WTC11 (cell line): ENCODE measurements around the gene IPCEF1. TPM values are rescaled to one million over a fixed set of nuclear protein-coding genes. Genes with fewer than 3 reads are reported as not detected.

Experiments
- ATAC-seq: fragments of 200-7000 bp; cut with Tn5 transposase; 2 replicates; pipeline ENCODE4 v1.10.0; 2021; ENCODE audit warnings: mild to moderate bottlenecking, moderate library complexity
- CTCF ChIA-PET: fragments of 300-600 bp; sonication (Branson Sonifier 250); formaldehyde crosslinking; loops from one replicate; lab custom pipeline; 2021; ENCODE audit warnings: antibody characterized with exemption; lab: Charles Lee
- POLR2A ChIA-PET: fragments of 350-600 bp; sonication (Branson Sonifier 250); formaldehyde crosslinking; loops from one replicate; lab custom pipeline; 2021; ENCODE audit warnings: antibody characterized with exemption; lab: Charles Lee
- DNase-seq: peaks from one replicate; pipeline ENCODE4 v3.0.0; 2021; ENCODE audit warnings: low spot score
- H3K27ac Mint-ChIP-seq: 2 replicates; pipeline ENCODE4 v1.8.0; 2021; ENCODE audit warnings: mixed read lengths
- H3K27me3 Mint-ChIP-seq: 2 replicates; pipeline ENCODE4 v1.8.0; 2021; ENCODE audit warnings: low read depth, mild to moderate bottlenecking, moderate library complexity, mixed read lengths
- H3K36me3 Mint-ChIP-seq: 2 replicates; pipeline ENCODE4 v1.8.0; 2021; ENCODE audit warnings: mixed read lengths
- H3K4me1 Mint-ChIP-seq: 2 replicates; pipeline ENCODE4 v1.8.0; 2022; ENCODE audit warnings: mixed read lengths
- H3K4me3 Mint-ChIP-seq: 2 replicates; pipeline ENCODE4 v1.8.0; 2021; ENCODE audit warnings: mild to moderate bottlenecking, moderate library complexity, mixed read lengths
- H3K9me3 Mint-ChIP-seq: 2 replicates; pipeline ENCODE4 v1.8.0; 2021; ENCODE audit warnings: mixed read lengths
- AR ChIP-seq: fragments of 250-450 bp; sonication (Bioruptor Pico); IDR thresholded peaks from 2 replicates; pipeline ENCODE4 v1.9.0; 2021; ENCODE audit warnings: mild to moderate bottlenecking
- ARID4B ChIP-seq: sonication (generic); formaldehyde crosslinking; IDR thresholded peaks from 2 replicates; pipeline ENCODE4 v1.8.0; 2023; ENCODE audit warnings: missing genetic modification reagents, mild to moderate bottlenecking, borderline replicate concordance
- CTCF ChIP-seq: fragments of 200-600 bp; IDR thresholded peaks from 2 replicates; pipeline ENCODE4 v1.8.0; 2022; ENCODE audit warnings: antibody characterized with exemption
- ELF4 ChIP-seq: sonication (generic); formaldehyde crosslinking; IDR thresholded peaks from 2 replicates; pipeline ENCODE4 v1.8.1; 2022; ENCODE audit warnings: low read depth, mild to moderate bottlenecking, moderate library complexity, missing genetic modification reagents
- FOXJ3 ChIP-seq: sonication (generic); formaldehyde crosslinking; IDR thresholded peaks from 2 replicates; pipeline ENCODE4 v1.9.0; 2021; ENCODE audit warnings: missing genetic modification reagents, mild to moderate bottlenecking, borderline replicate concordance
- FOXP1 ChIP-seq: sonication (generic); formaldehyde crosslinking; IDR thresholded peaks from 2 replicates; pipeline ENCODE4 v1.8.0; 2022; ENCODE audit warnings: missing genetic modification reagents, mild to moderate bottlenecking, moderate library complexity, borderline replicate concordance
- JUN ChIP-seq: sonication (generic); formaldehyde crosslinking; IDR thresholded peaks from 2 replicates; pipeline ENCODE4 v1.8.0; 2023; ENCODE audit warnings: mild to moderate bottlenecking, missing genetic modification reagents
- OVOL2 ChIP-seq: fragments of 250-450 bp; sonication (Bioruptor Pico); IDR thresholded peaks from 2 replicates; pipeline ENCODE4 v1.9.0; 2021; ENCODE audit warnings: mild to moderate bottlenecking, borderline replicate concordance
- SP1 ChIP-seq: sonication (generic); formaldehyde crosslinking; conservative IDR thresholded peaks from 2 replicates; pipeline ENCODE4 v1.8.1; 2022; ENCODE audit warnings: missing genetic modification reagents
- STAT6 ChIP-seq: sonication (generic); formaldehyde crosslinking; conservative IDR thresholded peaks from 2 replicates; pipeline ENCODE4 v1.8.1; 2023; ENCODE audit warnings: mild to moderate bottlenecking, low read depth, missing genetic modification reagents, moderate library complexity
- ZBTB21 ChIP-seq: sonication (generic); formaldehyde crosslinking; IDR thresholded peaks from 2 replicates; pipeline ENCODE4 v1.8.1; 2023; ENCODE audit warnings: mild to moderate bottlenecking, missing genetic modification reagents, borderline replicate concordance
- ZMAT4 ChIP-seq: fragments of 250-450 bp; sonication (Bioruptor Pico); IDR thresholded peaks from 2 replicates; pipeline ENCODE4 v1.9.0; 2021; ENCODE audit warnings: mild to moderate bottlenecking
- ZNF263 ChIP-seq: sonication (generic); formaldehyde crosslinking; IDR thresholded peaks from 2 replicates; pipeline ENCODE4 v1.8.1; 2022; ENCODE audit warnings: low read depth, mild to moderate bottlenecking, moderate library complexity, missing genetic modification reagents
- ZNF281 ChIP-seq: sonication (generic); formaldehyde crosslinking; IDR thresholded peaks from 2 replicates; pipeline ENCODE4 v1.8.0; 2023; ENCODE audit warnings: mild to moderate bottlenecking, missing genetic modification reagents
- ZNF423 ChIP-seq: fragments of 250-450 bp; sonication (Bioruptor Pico); IDR thresholded peaks from 2 replicates; pipeline ENCODE4 v2.1.2; 2022; ENCODE audit warnings: mild to moderate bottlenecking, moderate library complexity
- total RNA-seq: library from RNA; stranded (reverse); gene quantifications from 3 replicates; pipeline ENCODE4 v1.2.3, GENCODE V29; 2021

Gene IPCEF1
- total RNA-seq, 1 experiment from 2014 or later, result 1.3 TPM

- no peak for TF ChIP-seq CTCF
- TF ChIP-seq FOXP1 (CRISPR knock-in tag), result no peak
- TF ChIP-seq ZMAT4 (CRISPR knock-in tag), result no peak
Observed at GRCh38 chr6:154123155-154123956, 233.2 kb downstream of the IPCEF1 start (continued).

- TF ChIP-seq ZBTB21 (CRISPR knock-in tag) (no peak), ZNF263 (CRISPR knock-in tag) (no peak), ARID4B (no peak), AR (no peak), OVOL2 (CRISPR knock-in tag) (no peak)
- TF ChIP-seq, all 79 proteins: peak for 0
- Mint-ChIP-seq H3K36me3 (peaks cover 12% of the 10 kb centered on the region), H3K9me3 (peaks cover 44% of the 10 kb centered on the region), H3K27me3 (no peaks in the 10 kb centered on the region; the same call in 1 of the 2 replicates), H3K4me3 (no peak overlapping the region), H3K4me1 (peaks cover 20% of the 10 kb centered on the region), H3K27ac (no peak overlapping the region)
- ChIA-PET POLR2A (no interaction called here), CTCF (no interaction called here)
- DNase-seq (no peak), ATAC-seq (no peak)
Observed at GRCh38 chr6:154122195-154122925, 234.2 kb downstream of the IPCEF1 start.

GRCh38 chr6:154117485-154117884 lies 239.1 kb downstream of the IPCEF1 start:
- Mint-ChIP-seq H3K9me3 (peaks cover 25% of the 10 kb centered on the region), H3K4me1 (peaks cover 3% of the 10 kb centered on the region; the same call in 1 of the 2 replicates), H3K27me3 (no peaks in the 10 kb centered on the region), H3K36me3 (peaks cover 4% of the 10 kb centered on the region), H3K4me3 (no peak overlapping the region), H3K27ac (no peak overlapping the region)
- no peak for DNase-seq
- ATAC-seq, result no peak
- CTCF ChIA-PET, result no interaction called here
- POLR2A ChIA-PET, result no interaction called here
- no peak for TF ChIP-seq SP1
- no peak for TF ChIP-seq ELF4
- no peak for TF ChIP-seq ZNF423 (CRISPR knock-in tag)
- no peak for TF ChIP-seq ZNF281 (CRISPR knock-in tag)
- TF ChIP-seq ZMAT4 (CRISPR knock-in tag), result no peak
- TF ChIP-seq FOXJ3, result no peak
- TF ChIP-seq STAT6 (CRISPR knock-in tag), result no peak
- no peak for TF ChIP-seq JUN (CRISPR knock-in tag)
